GM21367 (cell line): Measurements from ENCODE around the gene ITIH4.

Experiments
- ATAC-seq: cut with Tn5 transposase; IDR thresholded peaks from one replicate; pipeline ENCODE4 v1.9.1; 2021; ENCODE audit not compliant: unreplicated experiment

Gene ITIH4

GRCh38 chr3:52830535-52831258 lies at the start of gene ITIH4:
ITIH4 (minus strand) TSS chr3:52830672; CDS start chr3:52830642, 30 bp downstream.
- ATAC-seq: no peak

- ATAC-seq: no peak
Observed at GRCh38 chr3:52880047-52880446, 49.6 kb upstream of the ITIH4 start.

- no peak for ATAC-seq
Observed at GRCh38 chr3:52879581-52879980, 49.1 kb upstream of the ITIH4 start.

GRCh38 chr3:52879090-52879489 lies 48.6 kb upstream of the ITIH4 start:
- ATAC-seq: no peak

GRCh38 chr3:52877085-52877484 lies 46.6 kb upstream of the ITIH4 start:
- no peak for ATAC-seq

- ATAC-seq: no peak
Observed at GRCh38 chr3:52874864-52875587, 44.6 kb upstream of the ITIH4 start.

GRCh38 chr3:52874160-52874701 lies 43.8 kb upstream of the ITIH4 start:
- ATAC-seq: no peak

GRCh38 chr3:52873433-52874159 lies 43.1 kb upstream of the ITIH4 start:
- ATAC-seq: no peak

- ATAC-seq: no peak
Observed at GRCh38 chr3:52872245-52872644, 41.8 kb upstream of the ITIH4 start.

- no peak for ATAC-seq
Observed at GRCh38 chr3:52871761-52872160, 41.3 kb upstream of the ITIH4 start.

- no peak for ATAC-seq
Observed at GRCh38 chr3:52870471-52870870, 40.0 kb upstream of the ITIH4 start.

GRCh38 chr3:52866427-52866826 lies 36.0 kb upstream of the ITIH4 start:
- no peak for ATAC-seq

- ATAC-seq: no peak
Observed at GRCh38 chr3:52865994-52866393, 35.5 kb upstream of the ITIH4 start.

- no peak for ATAC-seq
Observed at GRCh38 chr3:52860424-52860768, 29.9 kb upstream of the ITIH4 start.

- ATAC-seq: no peak
Observed at GRCh38 chr3:52859686-52860423, 29.4 kb upstream of the ITIH4 start.

GRCh38 chr3:52857864-52858263 lies 27.4 kb upstream of the ITIH4 start:
- ATAC-seq: no peak

- no peak for ATAC-seq
Observed at GRCh38 chr3:52857133-52857532, 26.7 kb upstream of the ITIH4 start.

- ATAC-seq: no peak
Observed at GRCh38 chr3:52856666-52857065, 26.2 kb upstream of the ITIH4 start.

- no peak for ATAC-seq
Observed at GRCh38 chr3:52854013-52854412, 23.5 kb upstream of the ITIH4 start.

- no peak for ATAC-seq
Observed at GRCh38 chr3:52852419-52852818, 21.9 kb upstream of the ITIH4 start.

GRCh38 chr3:52851348-52851747 lies 20.9 kb upstream of the ITIH4 start:
- no peak for ATAC-seq
